IPS DF 6.9 (cell line): ENCODE measurements around the gene CENPW.

Experiments
- DNase-seq: peaks from one replicate; pipeline ENCODE4 v3.0.0-alpha.2; 2013; ENCODE audit warnings: low read depth, low spot score
- H3K27ac ChIP-seq: one replicate; pipeline ENCODE4 v1.5.1; 2013; ENCODE audit warnings: low read length, control low read depth
- H3K27me3 ChIP-seq: 2 replicates; pipeline ENCODE4 v1.6.1; 2013; ENCODE audit warnings: mild to moderate bottlenecking, low read length; ENCODE audit not compliant: control insufficient read depth, insufficient read depth
- H3K36me3 ChIP-seq: 2 replicates; pipeline ENCODE4 v1.6.1; 2013; ENCODE audit warnings: low read length; ENCODE audit not compliant: control insufficient read depth, insufficient read depth
- H3K4me1 ChIP-seq: 2 replicates; pipeline ENCODE4 v1.6.1; 2013; ENCODE audit warnings: low read length; ENCODE audit not compliant: control insufficient read depth, insufficient read depth
- H3K4me3 ChIP-seq: 2 replicates; pipeline ENCODE4 v1.5.1; 2013; ENCODE audit warnings: mild to moderate bottlenecking, low read length
- H3K9me3 ChIP-seq: 2 replicates; pipeline ENCODE4 v1.6.1; 2013; ENCODE audit warnings: low read length, inconsistent platforms; ENCODE audit not compliant: control insufficient read depth, insufficient read depth
- WGBS: extraction: QIAGEN DNeasy Blood & Tissue Kit; methylation state at CpG from one replicate; pipeline ENCODE4 v1.1.7; 2013; ENCODE audit warnings: mixed read lengths, missing lambda C conversion rate; ENCODE audit not compliant: insufficient read length, insufficient coverage; 5-methylcytosine and 5-hydroxymethylcytosine counted together

The CENPW gene

DNA sequence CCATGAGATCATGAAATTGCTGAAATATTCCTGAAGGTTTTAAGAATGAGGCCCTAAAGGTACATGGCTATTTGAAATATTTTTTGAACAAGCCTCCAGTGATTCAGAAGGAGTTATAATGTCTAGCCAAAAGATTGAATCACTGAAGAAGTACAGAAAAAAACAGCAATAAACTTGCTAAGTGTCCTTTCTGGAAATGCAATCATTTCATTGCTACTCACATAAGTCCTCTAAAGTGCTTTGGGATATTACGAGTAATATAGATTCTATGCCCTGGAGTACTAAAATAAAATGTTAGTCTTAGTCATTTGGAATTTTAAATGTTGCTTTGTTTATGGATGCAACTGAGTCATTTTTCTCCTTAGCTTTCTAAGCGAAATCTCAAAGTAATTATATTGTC is 32.7 kb downstream of the CENPW start:
- Histone ChIP-seq H3K27me3 (no peaks in the 10 kb centered on the region), H3K4me3 (no peak overlapping the region), H3K9me3 (no peaks in the 10 kb centered on the region), H3K36me3 (no peaks in the 10 kb centered on the region), H3K27ac (no peak overlapping the region), H3K4me1 (no peaks in the 10 kb centered on the region)
- no peak for DNase-seq
- no CpG with 5 or more reads among the region's 2 CpGs for WGBS

DNA sequence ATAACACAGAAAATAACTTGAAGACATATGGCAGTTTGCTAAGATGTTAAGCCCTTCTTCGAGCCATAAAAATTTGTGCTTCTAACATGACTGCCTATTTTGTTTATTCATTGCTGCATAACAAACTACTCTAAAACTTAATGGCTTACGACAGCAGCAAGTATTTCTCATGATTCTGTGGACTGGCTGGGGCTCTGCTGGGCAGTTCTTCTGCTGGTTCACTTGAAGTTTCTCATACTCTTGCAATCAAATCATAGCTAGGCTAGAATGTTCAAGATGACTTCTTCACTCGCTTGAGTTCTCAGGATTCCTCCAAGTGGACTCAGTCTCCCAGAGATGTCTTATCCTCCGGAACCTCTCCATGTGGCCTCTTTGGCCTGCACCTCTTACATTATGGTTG is 33.4 kb downstream of the CENPW start:
- Histone ChIP-seq H3K4me3 (no peak overlapping the region), H3K27ac (no peak overlapping the region)
- WGBS = no CpG with 5 or more reads among the region's 4 CpGs

GRCh38 chr6:126374372-126374771 is 34.5 kb downstream of the CENPW start:
- WGBS = no CpG with 5 or more reads among the region's 1 CpG
- Histone ChIP-seq H3K27ac (no peak overlapping the region), H3K27me3 (no peaks in the 10 kb centered on the region), H3K4me3 (no peak overlapping the region), H3K9me3 (no peaks in the 10 kb centered on the region), H3K36me3 (no peaks in the 10 kb centered on the region), H3K4me1 (no peaks in the 10 kb centered on the region)
- no peak for DNase-seq

More for the DNA sequence above, 33.4 kb downstream of the CENPW start:
- Histone ChIP-seq H3K27me3 (no peaks in the 10 kb centered on the region), H3K4me1 (no peaks in the 10 kb centered on the region), H3K36me3 (no peaks in the 10 kb centered on the region), H3K9me3 (no peaks in the 10 kb centered on the region)
- no peak for DNase-seq

DNA sequence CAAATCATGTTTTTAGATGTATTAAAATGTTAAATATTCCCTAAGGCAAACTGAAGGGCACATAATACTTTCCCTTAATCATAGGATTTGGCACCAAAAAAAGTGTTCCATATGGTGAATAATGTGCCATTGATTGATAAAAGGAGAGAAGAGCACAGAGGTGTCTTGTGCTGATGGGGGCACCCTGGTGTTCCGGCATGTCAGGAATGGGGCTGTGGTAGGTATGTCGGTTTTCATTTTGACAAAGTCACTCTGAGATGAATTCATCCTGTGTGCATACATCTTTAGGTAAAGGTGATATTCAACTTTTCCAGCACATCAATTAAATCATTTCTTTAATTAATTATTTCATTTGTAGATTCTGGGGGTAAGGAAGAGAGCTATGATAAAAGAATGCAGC is 36.8 kb downstream of the CENPW start:
- no peak overlapping the region for H3K4me3 ChIP-seq
- no peaks in the 10 kb centered on the region for H3K27me3 ChIP-seq
- H3K27ac ChIP-seq = no peak overlapping the region
- no CpG with 5 or more reads among the region's 2 CpGs for WGBS
- H3K9me3 ChIP-seq = no peaks in the 10 kb centered on the region
- DNase-seq = no peak
- no peaks in the 10 kb centered on the region for H3K4me1 ChIP-seq
- no peaks in the 10 kb centered on the region for H3K36me3 ChIP-seq

DNA sequence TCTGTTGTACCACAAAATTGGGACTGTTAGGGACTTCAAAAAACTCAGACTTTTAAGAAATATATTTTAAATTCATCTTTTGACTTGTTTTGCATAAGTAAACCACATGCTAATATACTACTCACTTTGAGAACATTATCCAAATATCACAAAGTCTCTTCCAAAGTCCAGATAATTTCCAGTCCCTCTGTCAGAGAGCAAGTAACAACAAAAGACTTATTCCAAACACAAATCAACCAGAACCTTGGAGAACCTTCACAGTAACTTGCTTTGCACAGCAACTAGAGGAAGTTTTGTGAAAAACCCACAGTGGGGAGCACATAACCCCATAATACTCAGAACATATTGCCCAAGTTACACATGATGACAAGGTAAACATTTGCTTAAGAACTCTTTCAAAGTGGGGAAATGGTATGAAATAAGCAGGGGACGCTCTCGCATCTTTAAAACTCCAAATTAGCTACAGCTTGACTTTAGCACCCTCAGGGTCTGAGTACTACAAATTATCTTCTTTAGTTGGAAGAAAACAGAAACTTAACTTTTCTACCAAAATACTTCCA is 37.8 kb downstream of the CENPW start:
- Histone ChIP-seq H3K27ac (no peak overlapping the region), H3K4me1 (no peaks in the 10 kb centered on the region), H3K9me3 (no peaks in the 10 kb centered on the region), H3K4me3 (no peak overlapping the region), H3K36me3 (no peaks in the 10 kb centered on the region), H3K27me3 (no peaks in the 10 kb centered on the region)
- no CpG with 5 or more reads among the region's 2 CpGs for WGBS
- DNase-seq = no peak

GRCh38 chr6:126380072-126380583 is 40.2 kb downstream of the CENPW start:
- Histone ChIP-seq H3K27ac (no peak overlapping the region), H3K36me3 (no peaks in the 10 kb centered on the region), H3K9me3 (no peaks in the 10 kb centered on the region), H3K4me1 (no peaks in the 10 kb centered on the region), H3K4me3 (no peak overlapping the region), H3K27me3 (no peaks in the 10 kb centered on the region)
- no peak for DNase-seq
- no CpG with 5 or more reads among the region's 1 CpG for WGBS

- WGBS = no CpG with 5 or more reads among the region's 5 CpGs
- no peaks in the 10 kb centered on the region for H3K27me3 ChIP-seq
- no peak for DNase-seq
- H3K36me3 ChIP-seq = no peaks in the 10 kb centered on the region
- no peak overlapping the region for H3K4me3 ChIP-seq
- H3K4me1 ChIP-seq = no peaks in the 10 kb centered on the region
- no peaks in the 10 kb centered on the region for H3K9me3 ChIP-seq
- no peak overlapping the region for H3K27ac ChIP-seq
These were observed 41.6 kb downstream of the CENPW start for GRCh38 chr6:126381498-126381897.

DNA sequence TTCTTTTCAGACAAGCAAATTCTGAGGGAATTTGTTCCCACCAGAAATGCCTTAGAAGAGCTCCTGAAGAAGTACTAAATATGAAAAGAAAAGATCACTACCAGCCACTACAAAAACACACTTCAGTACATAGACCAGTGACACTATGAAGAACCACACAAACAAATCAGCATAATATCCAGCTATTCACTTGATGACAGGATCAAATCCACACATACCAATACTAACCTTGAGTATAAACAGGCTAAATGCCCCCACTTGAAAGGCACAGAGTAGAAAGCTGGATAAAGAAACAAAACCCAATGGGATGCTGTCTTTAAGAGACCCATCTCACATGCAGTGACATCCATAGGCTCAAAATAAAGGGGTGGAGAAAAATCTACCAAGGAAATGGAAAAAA is 43.3 kb downstream of the CENPW start:
- Histone ChIP-seq H3K4me1 (no peaks in the 10 kb centered on the region), H3K36me3 (no peaks in the 10 kb centered on the region), H3K27me3 (no peaks in the 10 kb centered on the region), H3K4me3 (no peak overlapping the region), H3K27ac (no peak overlapping the region), H3K9me3 (no peaks in the 10 kb centered on the region)
- no peak for DNase-seq

GRCh38 chr6:126385536-126385935 is 45.6 kb downstream of the CENPW start:
- no peak overlapping the region for H3K4me3 ChIP-seq
- DNase-seq = no peak
- no peak overlapping the region for H3K27ac ChIP-seq
- H3K9me3 ChIP-seq = no peaks in the 10 kb centered on the region
- no peaks in the 10 kb centered on the region for H3K4me1 ChIP-seq
- no CpG with 5 or more reads among the region's 1 CpG for WGBS
- H3K27me3 ChIP-seq = no peaks in the 10 kb centered on the region
- no peaks in the 10 kb centered on the region for H3K36me3 ChIP-seq

- Histone ChIP-seq H3K4me3 (no peak overlapping the region), H3K4me1 (no peaks in the 10 kb centered on the region), H3K27me3 (no peaks in the 10 kb centered on the region), H3K9me3 (no peaks in the 10 kb centered on the region), H3K36me3 (no peaks in the 10 kb centered on the region), H3K27ac (no peak overlapping the region)
- DNase-seq = no peak
- WGBS = no CpG with 5 or more reads among the region's 3 CpGs
These were observed 48.2 kb downstream of the CENPW start for GRCh38 chr6:126388104-126388598.

DNA sequence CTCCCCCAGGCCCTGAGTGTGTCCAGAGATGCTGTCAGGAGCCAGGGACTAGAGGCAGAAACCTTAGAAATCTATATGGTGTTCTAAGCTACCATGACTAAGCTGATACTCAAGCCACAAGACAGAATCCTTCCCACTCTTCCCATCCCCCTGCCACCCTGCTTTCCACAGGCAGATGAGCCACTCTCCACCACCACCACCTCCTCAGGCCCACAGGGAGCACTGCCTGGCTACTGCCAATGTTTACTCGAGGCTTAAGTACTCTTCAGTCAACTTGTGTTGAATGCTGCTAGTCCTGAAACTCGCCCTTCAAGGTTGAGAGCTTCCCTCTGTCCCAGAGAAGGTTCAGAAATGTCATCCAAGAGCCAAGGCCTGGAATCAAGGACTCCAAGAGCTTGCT is 56.2 kb downstream of the CENPW start:
- H3K27ac ChIP-seq = no peak overlapping the region
- no peaks in the 10 kb centered on the region for H3K9me3 ChIP-seq
- no peaks in the 10 kb centered on the region for H3K27me3 ChIP-seq
- no peak overlapping the region for H3K4me3 ChIP-seq
- no peaks in the 10 kb centered on the region for H3K36me3 ChIP-seq
- no peaks in the 10 kb centered on the region for H3K4me1 ChIP-seq
- no CpG with 5 or more reads among the region's 2 CpGs for WGBS
- no peak for DNase-seq
